Nephron progenitor cell (in vitro differentiated cells): ENCODE data around the gene GATAD2A.

Experiments
- DNase-seq: peaks from one replicate; pipeline ENCODE4 v3.0.0; 2021
- H3K27ac Mint-ChIP-seq: 2 replicates; pipeline ENCODE4 v1.8.0; 2021; ENCODE audit warnings: mild to moderate bottlenecking, moderate library complexity, mixed read lengths
- H3K27me3 Mint-ChIP-seq: 2 replicates; pipeline ENCODE4 v1.8.0; 2021; ENCODE audit warnings: mild to moderate bottlenecking, low read depth, mixed read lengths; ENCODE audit not compliant: poor library complexity
- H3K36me3 Mint-ChIP-seq: 2 replicates; pipeline ENCODE4 v1.8.0; 2021; ENCODE audit warnings: low read depth, mixed read lengths
- H3K4me1 Mint-ChIP-seq: 2 replicates; pipeline ENCODE4 v1.8.0; 2021; ENCODE audit warnings: mixed read lengths
- H3K4me3 Mint-ChIP-seq: 2 replicates; pipeline ENCODE4 v1.8.0; 2021; ENCODE audit warnings: mild to moderate bottlenecking, moderate library complexity, mixed read lengths
- H3K9me3 Mint-ChIP-seq: 2 replicates; pipeline ENCODE4 v1.8.0; 2021; ENCODE audit warnings: mild to moderate bottlenecking, moderate library complexity, mixed read lengths
- CTCF ChIP-seq: fragments of 200-600 bp; sonication (generic); IDR thresholded peaks from 2 replicates; pipeline ENCODE4 v1.5.0; 2021; ENCODE audit warnings: antibody characterized with exemption

Gene GATAD2A

GRCh38 chr19:19475849-19476828 is 70.7 kb downstream of the GATAD2A start:
- H3K4me3 Mint-ChIP-seq = no peak overlapping the region
- peaks cover 56% of the 10 kb centered on the region for H3K4me1 Mint-ChIP-seq
- DNase-seq = no peak
- peak overlapping the region; percentile 85 for H3K27ac Mint-ChIP-seq
- H3K36me3 Mint-ChIP-seq = peaks cover 26% of the 10 kb centered on the region
- no peaks in the 10 kb centered on the region for H3K9me3 Mint-ChIP-seq
- TF ChIP-seq CTCF = no peak
- peaks cover 2% of the 10 kb centered on the region for H3K27me3 Mint-ChIP-seq

- no peaks in the 10 kb centered on the region for H3K9me3 Mint-ChIP-seq
- H3K36me3 Mint-ChIP-seq = peaks cover 11% of the 10 kb centered on the region
- DNase-seq = no peak
- TF ChIP-seq CTCF = no peak
- peaks cover 62% of the 10 kb centered on the region for H3K4me1 Mint-ChIP-seq
- peak overlapping the region; percentile 95 for H3K27ac Mint-ChIP-seq
- peaks cover 2% of the 10 kb centered on the region for H3K27me3 Mint-ChIP-seq
- H3K4me3 Mint-ChIP-seq = no peak overlapping the region
Observed at GRCh38 chr19:19477705-19478383, 72.4 kb downstream of the GATAD2A start.

- H3K27me3 Mint-ChIP-seq = peaks cover 2% of the 10 kb centered on the region
- no peak overlapping the region for H3K4me3 Mint-ChIP-seq
- H3K36me3 Mint-ChIP-seq = peaks cover 14% of the 10 kb centered on the region
- no peak for DNase-seq
- peak overlapping the region; percentile 68 for H3K27ac Mint-ChIP-seq
- no peaks in the 10 kb centered on the region for H3K9me3 Mint-ChIP-seq
- peaks cover 61% of the 10 kb centered on the region for H3K4me1 Mint-ChIP-seq
- no peak for TF ChIP-seq CTCF
Observed at GRCh38 chr19:19480688-19481087, 75.2 kb downstream of the GATAD2A start.

GRCh38 chr19:19482809-19483596 is 77.5 kb downstream of the GATAD2A start:
- Mint-ChIP-seq H3K4me1 (peaks cover 77% of the 10 kb centered on the region), H3K9me3 (no peaks in the 10 kb centered on the region), H3K27ac (peak overlapping the region; percentile 99), H3K4me3 (peak overlapping the region; percentile 65), H3K36me3 (peaks cover 8% of the 10 kb centered on the region), H3K27me3 (no peaks in the 10 kb centered on the region)
- TF ChIP-seq CTCF = no peak
- DNase-seq = peak; percentile 38

DNA sequence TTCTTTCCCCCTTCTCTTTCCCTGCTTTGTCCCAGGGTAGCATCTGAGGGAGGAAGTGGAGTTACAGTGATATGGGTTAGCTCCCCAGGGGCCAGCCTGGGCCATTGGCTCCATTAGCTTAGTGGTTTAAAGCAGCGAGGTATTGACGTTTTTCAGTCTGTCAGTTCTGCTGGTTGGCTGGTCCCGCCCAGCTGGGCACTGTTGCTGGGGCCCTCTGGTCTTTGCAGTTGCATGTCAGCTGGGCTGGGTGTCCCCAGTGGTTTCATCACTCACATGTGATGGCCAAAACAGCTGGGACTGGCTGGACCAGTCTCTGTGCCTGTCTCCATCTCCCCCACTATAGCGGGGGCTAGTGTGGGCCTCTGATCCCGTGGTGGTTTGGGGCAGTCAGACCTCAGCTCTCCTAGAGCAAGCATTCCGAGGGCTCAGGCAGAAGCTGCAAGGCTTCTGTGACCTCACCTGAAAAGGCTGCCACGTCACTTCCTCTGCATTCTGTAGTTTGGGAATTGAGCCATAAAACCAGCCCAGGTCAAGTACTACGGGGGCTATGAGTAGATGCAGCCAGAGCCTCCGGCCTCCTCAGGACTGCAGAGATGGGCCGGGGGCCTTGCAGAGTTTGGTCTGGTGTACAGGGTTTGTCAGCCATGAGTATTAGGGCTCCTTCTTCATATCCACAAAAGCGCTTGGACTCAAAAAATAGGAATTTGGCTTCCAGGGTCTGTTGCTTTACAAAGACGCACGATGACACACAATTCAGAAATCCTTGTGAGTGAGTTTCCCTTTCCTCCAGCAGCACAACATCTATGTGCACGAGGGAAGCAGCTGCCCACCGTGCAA is 79.9 kb downstream of the GATAD2A start:
- H3K27me3 Mint-ChIP-seq = no peaks in the 10 kb centered on the region
- peaks cover 4% of the 10 kb centered on the region for H3K36me3 Mint-ChIP-seq
- no peaks in the 10 kb centered on the region for H3K9me3 Mint-ChIP-seq
- peak overlapping the region; percentile 98 for H3K27ac Mint-ChIP-seq
- peaks cover 89% of the 10 kb centered on the region for H3K4me1 Mint-ChIP-seq
- no peak for DNase-seq
- H3K4me3 Mint-ChIP-seq = peak overlapping the region; percentile 40
- TF ChIP-seq CTCF = no peak
